ENCODE results near the gene SLC41A3. TPM values are rescaled to one million over a fixed set of nuclear protein-coding genes. Genes with fewer than 3 reads are reported as not detected.

The SLC41A3 gene
- total RNA-seq, 4 donors from 2014 or later, result 56.1 to 72.2 (median 59.7) TPM

DNA sequence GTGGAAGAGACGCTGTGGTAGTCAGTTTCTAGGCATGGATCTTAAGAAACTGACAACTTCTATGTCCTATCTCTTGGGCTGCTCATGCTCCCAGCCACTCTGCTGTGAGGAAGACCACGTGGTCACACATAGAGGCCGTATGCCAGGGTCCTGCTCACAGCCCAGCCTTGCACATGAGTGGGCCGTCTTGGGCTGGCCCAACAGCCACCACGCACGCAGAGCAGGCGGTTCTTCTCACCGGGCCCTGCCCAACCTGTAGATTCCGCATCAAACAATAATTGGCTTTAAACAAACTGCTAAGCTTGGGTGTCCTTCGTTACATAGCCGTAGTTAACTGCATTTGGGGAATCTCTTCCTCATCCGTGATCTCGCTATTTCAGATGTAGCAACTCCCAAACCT lies 26.0 kb downstream of the SLC41A3 start:
- Histone ChIP-seq H3K27ac (no peak overlapping the region), H3K9me3 (no peaks in the 10 kb centered on the region), H3K36me3 (no peaks in the 10 kb centered on the region), H3K27me3 (no peaks in the 10 kb centered on the region), H3K4me1 (no peaks in the 10 kb centered on the region), H3K4me3 (replicated peaks in 1 of 3) (no peak overlapping the region)
- intact Hi-C loops (cut with DNase I), result no loop called here
- no peak for DNase-seq
- WGBS, 2 donors, result 95 to 99% methylated on average over 13 of the region's 13 CpGs
- TF ChIP-seq, protein P1, sequence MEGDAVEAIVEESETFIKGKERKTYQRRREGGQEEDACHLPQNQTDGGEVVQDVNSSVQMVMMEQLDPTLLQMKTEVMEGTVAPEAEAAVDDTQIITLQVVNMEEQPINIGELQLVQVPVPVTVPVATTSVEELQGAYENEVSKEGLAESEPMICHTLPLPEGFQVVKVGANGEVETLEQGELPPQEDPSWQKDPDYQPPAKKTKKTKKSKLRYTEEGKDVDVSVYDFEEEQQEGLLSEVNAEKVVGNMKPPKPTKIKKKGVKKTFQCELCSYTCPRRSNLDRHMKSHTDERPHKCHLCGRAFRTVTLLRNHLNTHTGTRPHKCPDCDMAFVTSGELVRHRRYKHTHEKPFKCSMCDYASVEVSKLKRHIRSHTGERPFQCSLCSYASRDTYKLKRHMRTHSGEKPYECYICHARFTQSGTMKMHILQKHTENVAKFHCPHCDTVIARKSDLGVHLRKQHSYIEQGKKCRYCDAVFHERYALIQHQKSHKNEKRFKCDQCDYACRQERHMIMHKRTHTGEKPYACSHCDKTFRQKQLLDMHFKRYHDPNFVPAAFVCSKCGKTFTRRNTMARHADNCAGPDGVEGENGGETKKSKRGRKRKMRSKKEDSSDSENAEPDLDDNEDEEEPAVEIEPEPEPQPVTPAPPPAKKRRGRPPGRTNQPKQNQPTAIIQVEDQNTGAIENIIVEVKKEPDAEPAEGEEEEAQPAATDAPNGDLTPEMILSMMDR (IDR thresholded peaks at IDR 0.05), result no peak
- no peak for TF ChIP-seq POLR2A (IDR thresholded peaks at IDR 0.05)

GRCh38 chr3:126057501-126057819 lies 26.5 kb downstream of the SLC41A3 start:
- H3K4me1 ChIP-seq, result no peaks in the 10 kb centered on the region
- intact Hi-C loops (cut with DNase I), result no loop called here
- no peak for TF ChIP-seq POLR2A (IDR thresholded peaks at IDR 0.05)
- TF ChIP-seq, protein P1 (IDR thresholded peaks at IDR 0.05), result no peak
- H3K4me3 ChIP-seq (replicated peaks in 1 of 3), result no peak overlapping the region
- H3K27me3 ChIP-seq, result no peaks in the 10 kb centered on the region
- WGBS, 2 donors, result 86 to 94% methylated on average over 10 of the region's 10 CpGs
- H3K9me3 ChIP-seq, result no peaks in the 10 kb centered on the region
- H3K27ac ChIP-seq, result no peak overlapping the region
- no peaks in the 10 kb centered on the region for H3K36me3 ChIP-seq
- no peak for DNase-seq

GRCh38 chr3:126056681-126057500 lies 27.0 kb downstream of the SLC41A3 start:
- WGBS, 2 donors, result 74 to 77% methylated on average over 4 to 12 of the region's 14 CpGs
- H3K4me3 ChIP-seq (replicated peaks in 1 of 3), result no peak overlapping the region
- no peaks in the 10 kb centered on the region for H3K4me1 ChIP-seq
- no peaks in the 10 kb centered on the region for H3K27me3 ChIP-seq
- H3K36me3 ChIP-seq, result no peaks in the 10 kb centered on the region
- DNase-seq, result no peak
- intact Hi-C loops (cut with DNase I), result no loop called here
- H3K27ac ChIP-seq, result no peak overlapping the region
- no peak for TF ChIP-seq POLR2A (IDR thresholded peaks at IDR 0.05)
- TF ChIP-seq, protein P1 (IDR thresholded peaks at IDR 0.05), result no peak
- H3K9me3 ChIP-seq, result no peaks in the 10 kb centered on the region

- no peak for DNase-seq
- no peak overlapping the region for H3K27ac ChIP-seq
- H3K27me3 ChIP-seq, result no peaks in the 10 kb centered on the region
- TF ChIP-seq POLR2A (IDR thresholded peaks at IDR 0.05), result no peak
- TF ChIP-seq, protein P1 (IDR thresholded peaks at IDR 0.05), result no peak
- no peaks in the 10 kb centered on the region for H3K36me3 ChIP-seq
- no peaks in the 10 kb centered on the region for H3K9me3 ChIP-seq
- no peaks in the 10 kb centered on the region for H3K4me1 ChIP-seq
- intact Hi-C loops (cut with DNase I), result no loop called here
- 98% methylated on average over 10 of the region's 10 CpGs for WGBS, 2 donors
- no peak overlapping the region for H3K4me3 ChIP-seq (replicated peaks in 1 of 3)
These were observed 27.8 kb downstream of the SLC41A3 start for GRCh38 chr3:126056088-126056487.

DNA sequence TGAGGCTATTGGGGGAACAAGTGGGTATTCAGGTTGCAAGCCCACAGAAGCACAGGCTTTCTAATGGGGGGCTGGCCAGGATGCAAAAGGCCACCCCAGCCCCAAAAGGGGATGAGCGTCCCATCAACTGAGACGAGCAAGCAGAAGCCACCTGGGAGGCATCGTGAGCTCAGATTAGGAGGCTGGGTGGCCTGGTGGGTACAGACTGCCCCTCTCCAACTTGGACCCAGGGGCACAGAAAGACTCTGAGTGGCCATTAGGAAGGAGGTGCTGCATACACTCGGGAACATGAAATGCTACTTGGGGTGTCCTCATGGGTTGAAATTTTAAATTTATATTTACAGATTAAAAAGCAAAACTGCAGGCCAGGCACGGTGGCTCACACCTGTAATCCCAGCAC lies 29.1 kb downstream of the SLC41A3 start:
- no peaks in the 10 kb centered on the region for H3K9me3 ChIP-seq
- no peaks in the 10 kb centered on the region for H3K27me3 ChIP-seq
- no peak overlapping the region for H3K4me3 ChIP-seq (replicated peaks in 1 of 3)
- DNase-seq, result no peak
- 94 to 100% methylated on average over 5 of the region's 5 CpGs for WGBS, 2 donors
- no peaks in the 10 kb centered on the region for H3K36me3 ChIP-seq
- intact Hi-C loops (cut with DNase I), result no loop called here
- TF ChIP-seq, protein P1 (IDR thresholded peaks at IDR 0.05), result no peak
- TF ChIP-seq POLR2A (IDR thresholded peaks at IDR 0.05), result no peak
- no peaks in the 10 kb centered on the region for H3K4me1 ChIP-seq
- no peak overlapping the region for H3K27ac ChIP-seq
